Colonic mucosa (tissue), 4 donors: ENCODE measurements around the gene ACSL6. TPM values are rescaled to one million over a fixed set of nuclear protein-coding genes. Genes with fewer than 3 reads are reported as not detected.

ENCODE experiments used
- DNase-seq: peaks from one replicate; pipeline ENCODE4 v3.0.0-alpha.2; 2020
- H3K27ac ChIP-seq: fragments of 200-600 bp; one replicate; pipeline ENCODE4 v1.8.0; 2021
- H3K27me3 ChIP-seq: fragments of 200-600 bp; one replicate; pipeline ENCODE4 v1.8.0; 2021
- H3K36me3 ChIP-seq: fragments of 200-600 bp; one replicate; pipeline ENCODE4 v1.8.0; 2021
- H3K4me1 ChIP-seq: fragments of 200-600 bp; one replicate; pipeline ENCODE4 v1.8.0; 2021; ENCODE audit warnings: mild to moderate bottlenecking
- H3K4me3 ChIP-seq: fragments of 200-600 bp; one replicate; pipeline ENCODE4 v1.8.0; 2021
- H3K9ac ChIP-seq, 2 donors: one replicate each; pipeline ENCODE4 v1.7.0; 2013; ENCODE audit warnings: control low read depth in 2 of 2, low read depth in 2 of 2, low read length in 2 of 2
- H3K9me3 ChIP-seq: fragments of 200-600 bp; one replicate; pipeline ENCODE4 v1.8.0; 2021
- intact Hi-C: fragments of 100-400 bp; cut with DNase I; formaldehyde crosslinking; loops from one replicate; pipeline ENCODE4 v1.14.1; 2022
- total RNA-seq, 2 donors: library from RNA; stranded (reverse); fragmentation: NEBNext Ultra II Directional in 1 of 2; extraction: Animal tissue kit (Norgen Biotek cat#: 25700) in 1 of 2; gene quantifications; one replicate each; pipeline ENCODE4 v1.2.1, GENCODE V29; 2021
- TF ChIP-seq, protein P1 (sequence below): fragments of 200-600 bp; IDR thresholded peaks from one replicate; pipeline ENCODE4 v1.8.0; 2022; ENCODE audit warnings: antibody characterized with exemption, mild to moderate bottlenecking
- donor health status: healthy.
- donor health status: DM: no; HTN: no; CAD: no.
- donor health status: DM: no; HTN: no; CAD: no.

The ACSL6 gene
- total RNA-seq, 2 donors from 2014 or later, result 0.25 to 0.93 TPM

DNA sequence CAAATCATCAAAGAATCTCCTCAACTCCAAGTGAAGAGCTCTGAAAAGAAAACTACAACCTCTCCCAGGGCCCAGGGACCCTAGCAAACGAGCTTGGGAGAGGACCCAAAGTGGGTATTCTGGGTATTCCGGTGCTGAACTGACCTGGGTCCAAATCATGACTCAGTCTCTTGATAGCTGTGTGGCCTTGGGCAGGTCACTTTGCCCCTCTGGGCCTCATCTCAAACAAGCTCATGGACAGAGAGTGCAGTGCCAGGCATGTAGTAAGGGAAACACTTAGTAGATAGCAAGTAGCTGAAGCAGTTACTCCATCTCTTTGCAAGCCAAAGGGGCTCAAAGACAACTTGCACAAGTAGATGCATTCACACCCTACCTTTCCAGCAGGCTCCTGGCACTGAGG lies 12.4 kb downstream of the ACSL6 start:
- Histone ChIP-seq H3K4me3 (no peak overlapping the region), H3K4me1 (no peaks in the 10 kb centered on the region), H3K27me3 (no peaks in the 10 kb centered on the region), H3K9ac (no peak overlapping the region), H3K36me3 (no peaks in the 10 kb centered on the region), H3K9me3 (no peaks in the 10 kb centered on the region), H3K27ac (no peak overlapping the region)
- DNase-seq, result no peak
- intact Hi-C loops, result no loop called here
- TF ChIP-seq, protein P1, sequence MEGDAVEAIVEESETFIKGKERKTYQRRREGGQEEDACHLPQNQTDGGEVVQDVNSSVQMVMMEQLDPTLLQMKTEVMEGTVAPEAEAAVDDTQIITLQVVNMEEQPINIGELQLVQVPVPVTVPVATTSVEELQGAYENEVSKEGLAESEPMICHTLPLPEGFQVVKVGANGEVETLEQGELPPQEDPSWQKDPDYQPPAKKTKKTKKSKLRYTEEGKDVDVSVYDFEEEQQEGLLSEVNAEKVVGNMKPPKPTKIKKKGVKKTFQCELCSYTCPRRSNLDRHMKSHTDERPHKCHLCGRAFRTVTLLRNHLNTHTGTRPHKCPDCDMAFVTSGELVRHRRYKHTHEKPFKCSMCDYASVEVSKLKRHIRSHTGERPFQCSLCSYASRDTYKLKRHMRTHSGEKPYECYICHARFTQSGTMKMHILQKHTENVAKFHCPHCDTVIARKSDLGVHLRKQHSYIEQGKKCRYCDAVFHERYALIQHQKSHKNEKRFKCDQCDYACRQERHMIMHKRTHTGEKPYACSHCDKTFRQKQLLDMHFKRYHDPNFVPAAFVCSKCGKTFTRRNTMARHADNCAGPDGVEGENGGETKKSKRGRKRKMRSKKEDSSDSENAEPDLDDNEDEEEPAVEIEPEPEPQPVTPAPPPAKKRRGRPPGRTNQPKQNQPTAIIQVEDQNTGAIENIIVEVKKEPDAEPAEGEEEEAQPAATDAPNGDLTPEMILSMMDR, result no peak

DNA sequence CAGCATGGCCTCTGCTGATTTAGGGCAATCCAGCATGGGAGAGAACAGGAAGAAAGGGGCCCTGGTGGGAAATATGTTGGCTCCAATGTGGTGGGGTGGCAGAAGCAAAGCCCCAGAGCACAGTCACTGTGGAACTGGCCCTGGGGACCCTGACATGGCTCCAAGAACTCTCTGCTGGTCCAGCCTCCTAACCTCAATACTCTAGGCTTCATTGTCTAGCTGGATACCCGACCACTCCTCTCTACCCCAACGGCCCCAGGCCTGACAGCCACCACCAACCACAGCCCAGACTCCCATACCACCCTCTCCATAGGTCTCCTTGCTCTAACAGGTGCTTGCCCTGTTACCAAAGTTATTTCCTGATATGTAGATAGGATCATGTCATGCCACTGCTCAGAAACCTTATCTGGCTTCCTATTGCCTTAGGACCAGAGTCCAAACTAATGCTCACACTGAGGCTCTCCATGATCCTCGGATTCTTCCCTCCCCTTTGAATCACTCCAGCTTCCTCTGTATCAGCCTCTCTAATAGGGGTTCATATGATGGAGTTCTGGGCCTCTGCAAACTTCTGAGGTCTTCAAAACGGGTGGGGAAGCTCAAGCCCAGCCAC lies 12.9 kb downstream of the ACSL6 start:
- Histone ChIP-seq H3K4me3 (no peak overlapping the region), H3K4me1 (no peaks in the 10 kb centered on the region), H3K27me3 (no peaks in the 10 kb centered on the region), H3K9me3 (no peaks in the 10 kb centered on the region), H3K27ac (no peak overlapping the region), H3K36me3 (no peaks in the 10 kb centered on the region), H3K9ac (no peak overlapping the region)
- intact Hi-C loops, result no loop called here
- no peak for DNase-seq
- TF ChIP-seq, protein P1, result no peak

DNA sequence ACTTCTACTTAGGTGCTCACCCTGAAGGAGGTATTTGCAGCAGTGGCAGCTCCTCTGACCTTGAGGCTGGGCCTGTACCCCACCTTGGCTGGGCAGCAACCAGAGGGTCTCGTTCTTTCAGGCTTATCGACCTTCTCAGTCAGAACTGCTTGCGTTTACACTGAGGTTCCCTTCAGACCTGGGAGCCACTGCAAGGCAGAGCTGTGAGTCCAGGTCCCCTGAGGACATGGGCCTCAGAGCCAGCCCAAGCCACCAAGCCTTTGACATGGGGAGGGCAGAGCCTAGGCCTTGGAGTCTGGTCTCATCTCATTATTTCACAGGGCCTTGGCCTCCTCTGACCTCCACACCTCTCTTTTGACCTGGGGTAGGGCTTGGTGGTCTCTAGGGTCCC lies 13.7 kb downstream of the ACSL6 start:
- no peak for DNase-seq
- Histone ChIP-seq H3K9ac (no peak overlapping the region), H3K27me3 (no peaks in the 10 kb centered on the region), H3K36me3 (no peaks in the 10 kb centered on the region), H3K27ac (no peak overlapping the region), H3K9me3 (no peaks in the 10 kb centered on the region), H3K4me1 (no peaks in the 10 kb centered on the region), H3K4me3 (no peak overlapping the region)
- intact Hi-C loops, result no loop called here
- TF ChIP-seq, protein P1, result no peak

DNA sequence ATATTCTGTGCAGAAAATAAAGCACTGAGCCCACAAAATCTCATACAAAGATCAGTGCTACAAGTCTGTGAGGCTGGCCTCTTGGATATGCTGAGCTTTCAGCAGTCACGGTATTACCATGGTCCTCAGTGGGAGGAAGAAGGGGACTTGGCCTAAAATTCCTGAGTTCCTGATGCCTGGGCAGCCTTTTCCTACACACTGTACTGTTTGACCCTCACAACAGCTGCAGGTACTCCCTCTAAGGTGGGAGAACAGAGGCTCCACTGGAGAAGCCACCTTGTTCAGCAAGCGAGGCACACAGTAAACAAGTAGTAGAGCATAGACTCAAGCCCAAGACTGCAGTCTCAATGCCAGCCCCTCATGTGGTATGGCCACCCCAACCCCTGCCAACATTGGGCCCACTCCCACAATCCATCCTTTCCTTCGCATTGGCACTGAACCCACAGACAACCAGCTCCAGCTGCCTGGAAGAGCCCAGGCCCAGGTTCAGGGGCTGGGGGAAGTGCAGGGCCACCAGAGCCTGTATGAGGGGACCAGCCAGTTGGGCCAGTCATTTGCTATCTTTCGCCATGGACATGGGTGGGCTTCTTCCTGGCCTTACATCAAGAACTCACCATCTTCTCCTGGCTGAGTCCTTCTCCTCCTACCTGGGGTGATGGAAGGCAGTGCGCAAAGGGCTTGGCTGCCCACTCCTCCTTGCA lies 14.3 kb downstream of the ACSL6 start:
- DNase-seq, result no peak
- no peaks in the 10 kb centered on the region for H3K36me3 ChIP-seq
- no peak overlapping the region for H3K4me3 ChIP-seq
- TF ChIP-seq, protein P1, result no peak
- H3K9ac ChIP-seq, result no peak overlapping the region
- intact Hi-C loops, result no loop called here
- no peaks in the 10 kb centered on the region for H3K4me1 ChIP-seq
- no peaks in the 10 kb centered on the region for H3K27me3 ChIP-seq
- no peaks in the 10 kb centered on the region for H3K9me3 ChIP-seq
- H3K27ac ChIP-seq, result no peak overlapping the region

DNA sequence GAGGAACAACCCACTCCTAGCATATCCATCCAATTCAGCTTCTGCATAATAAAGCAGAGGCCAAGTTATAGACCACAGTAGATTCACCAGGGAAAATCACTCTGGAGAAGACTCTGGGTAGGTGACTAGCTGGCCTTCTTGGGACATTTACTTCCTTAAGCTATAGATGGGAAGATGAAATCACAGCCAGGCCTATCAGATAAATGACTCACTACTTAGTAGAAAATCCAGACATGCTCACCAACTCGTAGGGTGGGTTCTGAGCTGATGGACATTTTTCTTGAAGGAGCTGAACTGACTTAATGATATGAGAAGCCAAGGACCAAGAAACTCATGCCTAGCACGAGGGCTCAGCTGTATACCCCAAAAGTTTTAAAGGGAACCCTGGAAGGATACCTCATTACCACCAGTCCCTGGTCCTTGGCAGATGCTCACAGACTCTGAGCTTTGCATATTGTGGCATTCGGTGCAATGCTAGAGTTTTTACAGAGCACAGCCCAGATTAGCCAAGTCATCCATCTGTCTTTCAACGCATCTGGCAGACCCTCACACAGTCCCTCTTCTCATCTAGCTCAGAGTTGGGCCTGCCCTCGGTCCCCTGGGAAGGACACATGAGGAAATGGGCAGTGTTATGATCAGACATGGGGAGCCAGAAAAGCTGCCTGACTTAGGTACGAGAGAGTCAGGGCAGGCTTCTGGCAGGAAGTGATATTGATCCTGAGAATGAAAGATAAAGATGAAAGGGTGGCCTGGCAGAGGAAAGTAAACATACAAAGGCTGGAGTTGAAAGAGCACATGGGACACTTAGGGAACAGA lies 15.0 kb downstream of the ACSL6 start:
- Histone ChIP-seq H3K4me3 (no peak overlapping the region), H3K36me3 (no peaks in the 10 kb centered on the region), H3K9me3 (no peaks in the 10 kb centered on the region), H3K4me1 (no peaks in the 10 kb centered on the region), H3K27me3 (no peaks in the 10 kb centered on the region), H3K27ac (no peak overlapping the region), H3K9ac (no peak overlapping the region)
- TF ChIP-seq, protein P1, result no peak
- intact Hi-C loops, result no loop called here
- DNase-seq, result no peak
